Transverse colon (tissue), 4 donors: Measurements from ENCODE around the gene EPN2. TPM values are rescaled to one million over a fixed set of nuclear protein-coding genes. Genes with fewer than 3 reads are reported as not detected.

Source experiments
- DNase-seq: peaks from one replicate; pipeline ENCODE4 v3.0.0-alpha.2; 2019
- H3K27ac ChIP-seq, 4 donors: fragments of 200-600 bp; sonication (generic); 2 replicates each; pipeline ENCODE4 v1.5.1; 2016 to 2018; ENCODE audit warnings: inconsistent platforms in 4 of 4
- H3K27me3 ChIP-seq: fragments of 200-600 bp; sonication (generic); 2 replicates; pipeline ENCODE4 v1.5.1; 2017; ENCODE audit warnings: inconsistent platforms
- H3K36me3 ChIP-seq, 4 donors: fragments of 200-600 bp; sonication (generic); 2 replicates each; pipeline ENCODE4 v1.5.1; 2017 to 2019; ENCODE audit warnings: inconsistent platforms in 4 of 4
- H3K4me1 ChIP-seq, 4 donors: fragments of 200-600 bp; sonication (generic); 2 replicates each; pipeline ENCODE4 v1.5.1; 2017 to 2020; ENCODE audit warnings: inconsistent platforms in 4 of 4
- H3K4me3 ChIP-seq, 4 donors: fragments of 200-600 bp; sonication (generic); 1 replicate in 1 of 4; 2 replicates in 3 of 4; pipeline versions ENCODE4 v1.5.1 to v1.6.1; 2017 to 2019; ENCODE audit warnings: inconsistent platforms in 4 of 4
- H3K9me3 ChIP-seq, 2 donors: fragments of 200-600 bp; sonication (generic); 2 replicates each; pipeline ENCODE4 v1.5.1; 2017 to 2019; ENCODE audit warnings: inconsistent platforms in 2 of 2
- CTCF ChIP-seq, 5 experiments: fragments of 200-600 bp in 3 of 5; fragments of 450-650 bp in 2 of 5; sonication (generic) in 3 of 5; IDR thresholded peaks; 1 replicate in 2 of 5; 2 replicates in 3 of 5; pipeline ENCODE4 v1.5.1; 2016 to 2017; ENCODE audit warnings: antibody characterized with exemption in 5 of 5, inconsistent platforms in 3 of 5, mild to moderate bottlenecking in 2 of 5, moderate library complexity in 1 of 5
- EP300 ChIP-seq: sonication (generic); formaldehyde crosslinking; IDR thresholded peaks from one replicate; pipeline ENCODE4 v1.6.1; 2017; ENCODE audit warnings: antibody characterized with exemption, low read depth
- POLR2A ChIP-seq: fragments of 450-650 bp; IDR thresholded peaks from one replicate; pipeline ENCODE4 v1.6.1; 2016; ENCODE audit warnings: antibody characterized with exemption, mild to moderate bottlenecking, moderate library complexity
- POLR2AphosphoS5 ChIP-seq, 3 donors: sonication (generic); formaldehyde crosslinking; IDR thresholded peaks; one replicate each; pipeline ENCODE4 v1.6.1; 2016; ENCODE audit warnings: antibody characterized with exemption in 3 of 3
- WGBS, 2 donors: methylation state at CpG; one replicate each; pipeline ENCODE4 v1.1.5; 2018; ENCODE audit warnings: low coverage in 1 of 2; 5-methylcytosine and 5-hydroxymethylcytosine counted together
- in situ Hi-C, 4 donors: fragments of 200-750 bp; cut with MboI; loops; one replicate each; pipeline versions ENCODE4 v1.15.0 to v1.15.1; 2017; ENCODE audit warnings: low sequenced_read_pairs in 3 of 4, low pct_ligation_motif_present in 1 of 4, low pct_unique_long_range_greater_than_20kb in 1 of 4
- intact Hi-C: fragments of 100-400 bp; cut with DNase I; formaldehyde crosslinking; loops from one replicate; pipeline ENCODE4 v1.15.1; 2023; ENCODE audit warnings: low total_unique reads
- total RNA-seq, 4 donors: library from RNA; depleted of rRNA; stranded (reverse); fragments of >200 nt; gene quantifications; one replicate each; pipeline ENCODE4 v1.1.0, GENCODE V29; 2016

EPN2 gene
- total RNA-seq, 4 donors from 2014 or later = 30.4 to 98.7 (median 65.5) TPM

GRCh38 chr17:19361944-19362276, 124.7 kb downstream of the EPN2 start:
- no peak for DNase-seq
- Histone ChIP-seq H3K36me3 (no peaks in the 10 kb centered on the region), H3K4me3 (peak overlapping the region; percentile 61 to 78 (median 69)), H3K4me1 (peaks cover 8 to 14% (median 12%) of the 10 kb centered on the region in 4 donors), H3K9me3 (no peaks in the 10 kb centered on the region), H3K27me3 (no peaks in the 10 kb centered on the region), H3K27ac (peak overlapping the region; percentile 71 to 88 (median 85))
- TF ChIP-seq EP300 (no peak), POLR2AphosphoS5 (IDR thresholded peaks at IDR 0.05) (no peak), POLR2A (no peak), CTCF (IDR thresholded peaks at IDR 0.05) (no peak)
- in situ Hi-C loops (loop anchor here (5.0 to 25.0 kb wide), 5 partner anchors 83 to 403 kb away; partner anchors contain the start of gene ALDH3A2 (in 1 of the 4)), intact Hi-C loops (loop anchor here (1.0 to 10.0 kb wide), 3 partner anchors 85 to 403 kb away; no protein-coding TSS in a partner anchor)
- 12 to 21% methylated on average over 4 to 16 of the region's 16 CpGs for WGBS, 2 donors

- Histone ChIP-seq H3K4me3 (peak within 1 kb of the TSS; percentile 61 to 78 (median 69)), H3K27ac (peak within 1 kb of the TSS; percentile 71 to 88 (median 85)), H3K4me1 (peaks cover 8 to 14% (median 12%) of the 10 kb centered on the region in 4 donors), H3K36me3 (no peaks in the 10 kb centered on the region), H3K27me3 (no peaks in the 10 kb centered on the region), H3K9me3 (no peaks in the 10 kb centered on the region)
- WGBS, 2 donors = 1% methylated on average over 49 of the region's 83 CpGs; no CpG with 5 or more reads in 1 of the 2 donors
- peak; percentile 95 to 100 (median 98) for TF ChIP-seq CTCF (IDR thresholded peaks at IDR 0.05)
- no peak for TF ChIP-seq POLR2A
- TF ChIP-seq POLR2AphosphoS5 (IDR thresholded peaks at IDR 0.05) = peak in 2 of 3 donors; percentile 20 to 54
- no peak for TF ChIP-seq EP300
- intact Hi-C loops (loop anchor here (1.0 to 10.0 kb wide), 3 partner anchors 85 to 402 kb away; no protein-coding TSS in a partner anchor), in situ Hi-C loops (loop anchor here (5.0 to 25.0 kb wide), 5 partner anchors 82 to 402 kb away; partner anchors contain the start of gene ALDH3A2 (in 1 of the 4))
- peak; percentile 96 for DNase-seq
Measured at GRCh38 chr17:19362277-19363113, 125.3 kb downstream of the EPN2 start, which contains the start of gene B9D1. Gene B9D1 (minus strand): TSS chr17:19362723. CDS start chr17:19362569, 154 bp downstream.

- Histone ChIP-seq H3K27ac (peak overlapping the region; percentile 71 to 88 (median 85)), H3K27me3 (no peaks in the 10 kb centered on the region), H3K4me1 (peaks cover 8 to 14% (median 12%) of the 10 kb centered on the region in 4 donors), H3K4me3 (peak overlapping the region in 3 of 4 donors; percentile 61 to 78 (median 70)), H3K36me3 (no peaks in the 10 kb centered on the region), H3K9me3 (no peaks in the 10 kb centered on the region)
- TF ChIP-seq POLR2AphosphoS5 (IDR thresholded peaks at IDR 0.05) = no peak
- TF ChIP-seq EP300 = no peak
- TF ChIP-seq CTCF (IDR thresholded peaks at IDR 0.05) = no peak
- TF ChIP-seq POLR2A = no peak
- WGBS, 2 donors = 28% methylated on average over 14 of the region's 14 CpGs; no CpG with 5 or more reads in 1 of the 2 donors
- DNase-seq = no peak
- in situ Hi-C loops = loop anchor here (5.0 to 25.0 kb wide), 5 partner anchors 82 to 402 kb away; partner anchors contain the start of gene ALDH3A2 (in 1 of the 4)
- intact Hi-C loops = loop anchor here (10.0 kb wide), 2 partner anchors 142 to 402 kb away; no protein-coding TSS in a partner anchor
Measured at GRCh38 chr17:19363114-19363438, 125.9 kb downstream of the EPN2 start.

GRCh38 chr17:19363460-19364035, 126.4 kb downstream of the EPN2 start:
- Histone ChIP-seq H3K4me1 (peaks cover 8 to 14% (median 12%) of the 10 kb centered on the region in 4 donors), H3K9me3 (no peaks in the 10 kb centered on the region), H3K36me3 (no peaks in the 10 kb centered on the region), H3K27ac (peak overlapping the region in 1 of 4 donors; percentile 88), H3K4me3 (peak overlapping the region in 1 of 4 donors; percentile 70), H3K27me3 (no peaks in the 10 kb centered on the region)
- TF ChIP-seq CTCF (IDR thresholded peaks at IDR 0.05) = no peak
- TF ChIP-seq POLR2A = no peak
- TF ChIP-seq POLR2AphosphoS5 (IDR thresholded peaks at IDR 0.05) = no peak
- TF ChIP-seq EP300 = no peak
- in situ Hi-C loops = loop anchor here (5.0 to 25.0 kb wide), 5 partner anchors 81 to 401 kb away; partner anchors contain the start of gene ALDH3A2 (in 1 of the 4)
- WGBS, 2 donors = 40 to 59% methylated on average over 1 to 5 of the region's 6 CpGs
- intact Hi-C loops = loop anchor here (10.0 kb wide), 2 partner anchors 141 to 401 kb away; no protein-coding TSS in a partner anchor
- no peak for DNase-seq
